Measurements from ENCODE around the gene EXOC4.

GRCh38 chr7:133948588-133948987 lies 695.7 kb downstream of the EXOC4 start:
- TF ChIP-seq CTCF (IDR thresholded peaks at IDR 0.05): no peak
- no peak for TF ChIP-seq POLR2A (IDR thresholded peaks at IDR 0.05)
